Heart right ventricle (tissue), 16 donors: ENCODE results near the gene ARL8A. TPM values are rescaled to one million over a fixed set of nuclear protein-coding genes. Genes with fewer than 3 reads are reported as not detected.

ENCODE experiments used
- ATAC-seq, 8 donors: fragments of 200-7000 bp; cut with Tn5 transposase; one replicate each; pipeline ENCODE4 v1.9.1; 2020; ENCODE audit warnings: mild to moderate bottlenecking in 8 of 8, moderate library complexity in 8 of 8, moderate number of reproducible peaks in 1 of 8
- DNase-seq, 2 donors: peaks; one replicate each; pipeline ENCODE4 v3.0.0-alpha.2; 2020
- H3K27ac ChIP-seq, 10 donors: fragments of 200-600 bp; sonication (generic) in 2 of 10; one replicate each; pipeline versions ENCODE4 v1.5.0 to v1.8.0; 2020 to 2022; ENCODE audit warnings: mild to moderate bottlenecking in 3 of 10
- H3K27me3 ChIP-seq, 7 donors: fragments of 200-600 bp; one replicate each; pipeline ENCODE4 v1.8.0; 2021 to 2022; ENCODE audit warnings: mild to moderate bottlenecking in 2 of 7
- H3K36me3 ChIP-seq, 9 donors: fragments of 200-600 bp; sonication (generic) in 1 of 9; one replicate each; pipeline versions ENCODE4 v1.5.0 to v1.8.0; 2020 to 2022; ENCODE audit warnings: mild to moderate bottlenecking in 2 of 9
- H3K4me1 ChIP-seq, 9 donors: fragments of 200-600 bp; sonication (generic) in 1 of 9; one replicate each; pipeline versions ENCODE4 v1.5.0 to v1.8.0; 2020 to 2022; ENCODE audit warnings: mild to moderate bottlenecking in 4 of 9
- H3K4me3 ChIP-seq, 10 donors: fragments of 200-600 bp; sonication (generic) in 2 of 10; one replicate each; pipeline versions ENCODE4 v1.5.0 to v1.8.0; 2020 to 2022; ENCODE audit warnings: mild to moderate bottlenecking in 7 of 10, moderate library complexity in 2 of 10
- H3K9me3 ChIP-seq, 11 donors: fragments of 200-600 bp in 10 of 11; sonication (generic) in 2 of 11; one replicate each; pipeline versions ENCODE4 v1.5.0 to v1.8.0; 2013 to 2022; ENCODE audit warnings: mild to moderate bottlenecking in 2 of 11, control low read depth in 1 of 11, moderate library complexity in 1 of 11
- CTCF ChIP-seq, 9 donors: fragments of 200-600 bp; sonication (generic) in 2 of 9; IDR thresholded peaks; one replicate each; pipeline versions ENCODE4 v1.5.0 to v1.8.0; 2021 to 2022; ENCODE audit warnings: antibody characterized with exemption in 9 of 9, mild to moderate bottlenecking in 5 of 9, moderate library complexity in 1 of 9
- WGBS, 2 donors: extraction: QIAGEN DNeasy Blood & Tissue Kit; methylation state at CpG; one replicate each; pipeline ENCODE4 v1.1.7; 2013; ENCODE audit warnings: inconsistent platforms in 1 of 2; 5-methylcytosine and 5-hydroxymethylcytosine counted together
- intact Hi-C, 10 donors: fragments of 100-400 bp; cut with DNase I; formaldehyde crosslinking; loops; one replicate each; pipeline versions ENCODE4 v1.11.1 to v1.14.2; 2022
- polyA plus RNA-seq, 2 donors: library from polyadenylated mRNA; stranded (reverse); fragments of 200-250 nt; gene quantifications; one replicate each; pipeline ENCODE4 v1.2.3, GENCODE V29; 2013
- total RNA-seq, 10 donors: library from RNA; stranded (reverse); fragmentation: NEBNext Ultra II Directional in 3 of 10; extraction: Animal tissue kit (Norgen Biotek cat#: 25700) in 3 of 10; gene quantifications; one replicate each; pipeline versions ENCODE4 v1.2.1 to v1.2.4, GENCODE V29; 2021 to 2023
- donor health status: Arrhythmogenic right ventricular cardiomyopathy.
- donor health status: ischemic (EF 13 %, LVEDD 7.1; RV severe dilation, severe dysfunction).
- donor health status: healthy with polysubstance abuse.
- donor health status: DM: no; HTN: yes; CAD: no.
- donor health status: DM: no; HTN: no; CAD: no.
- donor health status: ischemic (EF 25% LVEDD 6.9; RV normal size, moderate dysfunction).
- donor health status: ischemic (EF 25% LVEDD 5.7; RV mildly dilated, moderate dysfunction).
- donor health status: healthy.
- donor health status: DM: yes; HTN: yes; CAD: no.
- donor health status: Ischemic cardiomyopathy.
- donor health status: ischemic (EF 35%, LVEDD 5.7; RV mildly dilated, moderate dysfunction).
- donor health status: nonischemic (EF 11% LVEDD 7.7; RV severe dilation, severe dysfunction).
- donor health status: DM: yes; HTN: yes; CAD: no.
- donor health status: PGD.
- donor health status: ischemic (EF 29% LVEDD 5.4; RV normal size, mild dysfunction).
- donor health status: nonischemic (EF 23%, LVEDD 6.1; RV moderate dilation, normal function).

The ARL8A gene
- total and polyA plus RNA-seq, 12 donors, result 21.5 to 92.7 (median 78.0) TPM

GRCh38 chr1:202161151-202162046 is 16.9 kb upstream of the ARL8A start:
- ATAC-seq, result peak in 1 of 8 donors; percentile 14
- TF ChIP-seq CTCF (IDR thresholded peaks at IDR 0.05), result no peak
- Histone ChIP-seq H3K36me3 (no peaks in the 10 kb centered on the region), H3K27ac (peak overlapping the region in 2 of 10 donors; percentile 70 to 93), H3K27me3 (no peaks in the 10 kb centered on the region), H3K9me3 (no peaks in the 10 kb centered on the region), H3K4me3 (peak overlapping the region in 1 of 10 donors; percentile 61), H3K4me1 (peaks cover 0 to 47% (median 0%) of the 10 kb centered on the region in 9 donors)
- intact Hi-C loops, result no loop called here
- DNase-seq, result no peak
- 79 to 80% methylated on average over 22 of the region's 22 CpGs for WGBS, 2 donors

DNA sequence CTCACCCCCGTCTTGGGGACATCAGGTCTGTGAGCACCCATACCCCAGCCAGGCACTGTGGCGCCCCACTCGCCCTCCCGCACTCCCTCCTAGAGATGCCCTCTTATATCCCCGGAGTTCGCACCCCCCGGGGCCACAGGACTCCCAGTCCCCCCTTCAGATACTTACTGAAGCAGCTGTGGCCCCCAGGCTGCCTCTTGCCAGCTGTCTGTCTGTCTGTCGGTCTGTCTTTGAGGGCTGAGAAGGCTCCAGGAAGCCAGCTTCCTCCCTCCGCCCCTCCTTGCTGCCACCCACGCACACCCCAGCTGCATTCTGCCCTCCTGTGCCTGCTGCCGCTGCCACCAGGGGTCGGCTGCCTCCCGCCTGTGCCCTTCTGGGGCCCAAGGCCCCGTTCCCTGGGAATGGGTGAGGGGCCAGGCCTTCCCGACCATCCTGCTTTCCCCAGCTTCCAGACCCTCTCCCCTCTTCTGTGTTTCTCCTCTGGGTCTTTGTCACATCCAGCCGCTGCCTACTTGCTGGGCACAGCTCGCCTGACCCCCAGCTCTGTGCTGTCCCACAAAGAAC is 15.9 kb upstream of the ARL8A start, which contains the start of gene PTPN7:
TSS of gene PTPN7 (minus strand) at position 226 of the 564 bp plus-strand sequence. CDS start 1,200 bp downstream, outside the sequence.
- Histone ChIP-seq H3K4me1 (peaks cover 0 to 50% (median under 1%) of the 10 kb centered on the region in 9 donors), H3K9me3 (no peaks in the 10 kb centered on the region), H3K36me3 (no peaks in the 10 kb centered on the region), H3K27me3 (no peaks in the 10 kb centered on the region), H3K27ac (peak within 1 kb of the TSS in 4 of 10 donors; percentile 9 to 93 (median 54)), H3K4me3 (peak within 1 kb of the TSS in 5 of 10 donors; percentile 8 to 61 (median 18))
- ATAC-seq (peak in 4 of 8 donors; percentile 11 to 43 (median 36)), DNase-seq (no peak)
- WGBS, 2 donors, result 78% methylated on average over 17 of the region's 17 CpGs
- intact Hi-C loops, result no loop called here
- peak in 2 of 9 donors; percentile 18 to 48 for TF ChIP-seq CTCF (IDR thresholded peaks at IDR 0.05)

DNA sequence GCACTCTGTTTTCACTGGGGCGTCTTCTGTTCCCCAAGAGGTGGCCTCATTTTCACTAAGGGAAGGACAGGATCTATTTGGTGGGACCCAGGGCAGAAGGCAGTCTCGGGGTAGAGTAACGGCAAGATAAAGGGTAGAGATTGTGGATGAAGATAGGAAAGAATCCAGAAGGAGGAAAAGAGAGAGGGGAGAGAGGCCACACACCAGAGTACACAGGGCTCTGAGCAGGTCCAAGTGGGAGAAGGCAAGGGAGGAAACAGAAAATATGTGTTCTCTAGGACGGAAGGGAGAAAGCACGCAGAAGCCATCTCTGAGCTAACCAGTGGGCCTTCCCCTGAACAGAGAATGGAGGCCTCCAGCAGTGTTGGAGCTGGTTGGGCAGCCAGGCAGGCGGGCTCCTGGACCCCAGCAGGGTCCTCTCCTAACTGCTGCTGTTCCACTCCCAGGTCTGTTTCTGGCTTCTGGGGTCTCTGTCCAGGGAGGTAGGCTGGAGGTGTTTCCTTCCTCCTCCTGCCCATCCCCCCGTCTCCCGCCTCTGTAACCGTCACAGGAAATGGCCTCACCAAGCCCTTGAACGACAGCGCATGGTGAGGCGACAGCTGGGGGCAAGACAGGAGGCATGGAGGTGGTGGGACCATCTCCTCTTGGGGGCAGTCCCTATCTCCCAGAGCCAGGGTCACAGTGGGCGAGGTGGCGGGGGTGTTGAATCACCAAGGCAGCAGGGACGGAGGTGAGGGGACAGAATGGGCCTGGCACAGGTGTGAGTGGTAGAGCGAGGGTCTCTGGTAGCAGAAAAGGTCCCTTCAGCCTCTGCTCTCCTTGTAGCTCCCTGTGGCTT is 15.2 kb upstream of the ARL8A start:
- peak in 1 of 8 donors; percentile 29 for ATAC-seq
- H3K4me1 ChIP-seq, result peaks cover 0 to 53% (median 6%) of the 10 kb centered on the region in 9 donors
- WGBS, 2 donors, result 75 to 87% methylated on average over 16 of the region's 16 CpGs
- no peak for DNase-seq
- intact Hi-C loops, result no loop called here
- no peaks in the 10 kb centered on the region for H3K9me3 ChIP-seq
- peak overlapping the region in 5 of 10 donors; percentile 8 to 61 (median 18) for H3K4me3 ChIP-seq
- peak overlapping the region in 4 of 10 donors; percentile 9 to 93 (median 54) for H3K27ac ChIP-seq
- H3K27me3 ChIP-seq, result no peaks in the 10 kb centered on the region
- H3K36me3 ChIP-seq, result no peaks in the 10 kb centered on the region
- TF ChIP-seq CTCF (IDR thresholded peaks at IDR 0.05), result no peak
